Trophoblast cell (in vitro differentiated cells and primary cell): ENCODE results near the gene AMOTL1.

Experiments
- DNase-seq, 2 donors: peaks; one replicate each; pipeline ENCODE4 v3.0.0-alpha.2; 2016
- H2AFZ ChIP-seq: 2 replicates; pipeline ENCODE4 v1.6.1; 2013; ENCODE audit warnings: low read length, moderate library complexity, mild to moderate bottlenecking; ENCODE audit not compliant: insufficient read depth, poor library complexity
- H2AK5ac ChIP-seq: 2 replicates; pipeline ENCODE4 v1.6.1; 2013; ENCODE audit warnings: mild to moderate bottlenecking, low read length
- H2BK120ac ChIP-seq: 2 replicates; pipeline ENCODE4 v1.6.1; 2013; ENCODE audit warnings: low read length, mild to moderate bottlenecking, moderate library complexity; ENCODE audit not compliant: insufficient read depth, poor library complexity
- H2BK12ac ChIP-seq: 2 replicates; pipeline ENCODE4 v1.6.1; 2013; ENCODE audit warnings: mild to moderate bottlenecking, low read length, moderate library complexity
- H2BK5ac ChIP-seq: 2 replicates; pipeline ENCODE4 v1.6.1; 2013; ENCODE audit warnings: low read length, low read depth, moderate library complexity, mild to moderate bottlenecking; ENCODE audit not compliant: poor library complexity
- H3K14ac ChIP-seq: 2 replicates; pipeline ENCODE4 v1.6.1; 2013; ENCODE audit warnings: mild to moderate bottlenecking, low read length
- H3K18ac ChIP-seq: 2 replicates; pipeline ENCODE4 v1.6.1; 2013; ENCODE audit warnings: mild to moderate bottlenecking, low read length
- H3K23ac ChIP-seq: 2 replicates; pipeline ENCODE4 v1.6.1; 2013; ENCODE audit warnings: low read length
- H3K27ac ChIP-seq: 2 replicates; pipeline ENCODE4 v1.5.1; 2013; ENCODE audit warnings: low read depth, mild to moderate bottlenecking, inconsistent platforms, low read length, moderate library complexity
- H3K27me3 ChIP-seq: 2 replicates; pipeline ENCODE4 v1.6.1; 2013; ENCODE audit warnings: inconsistent platforms, mild to moderate bottlenecking, low read length, moderate library complexity; ENCODE audit not compliant: insufficient read depth
- H3K36me3 ChIP-seq, 2 experiments: 1 replicate in 1 of 2; 2 replicates in 1 of 2; pipeline ENCODE4 v1.6.1; 2013; ENCODE audit warnings: low read length in 2 of 2, mild to moderate bottlenecking in 2 of 2, moderate library complexity in 1 of 2; ENCODE audit not compliant: insufficient read depth in 2 of 2, control insufficient read depth in 1 of 2
- H3K4ac ChIP-seq: 2 replicates; pipeline ENCODE4 v1.6.1; 2013; ENCODE audit warnings: low read depth, mild to moderate bottlenecking, low read length, moderate library complexity
- H3K4me1 ChIP-seq, 2 experiments: 1 replicate in 1 of 2; 2 replicates in 1 of 2; pipeline ENCODE4 v1.6.1; 2013; ENCODE audit warnings: low read length in 2 of 2, mild to moderate bottlenecking in 2 of 2, moderate library complexity in 1 of 2; ENCODE audit not compliant: insufficient read depth in 2 of 2, control insufficient read depth in 1 of 2
- H3K4me2 ChIP-seq: 2 replicates; pipeline ENCODE4 v1.6.1; 2013; ENCODE audit warnings: inconsistent platforms, mild to moderate bottlenecking, low read length, moderate library complexity
- H3K4me3 ChIP-seq: 2 replicates; pipeline ENCODE4 v1.5.1; 2013; ENCODE audit warnings: mild to moderate bottlenecking, low read depth, low read length, inconsistent platforms
- H3K79me1 ChIP-seq: one replicate; pipeline ENCODE4 v1.6.1; 2013; ENCODE audit warnings: low read length
- H3K79me2 ChIP-seq: 2 replicates; pipeline ENCODE4 v1.6.1; 2013; ENCODE audit warnings: low read length, mild to moderate bottlenecking; ENCODE audit not compliant: control insufficient read depth, insufficient read depth, poor library complexity
- H3K9ac ChIP-seq: 2 replicates; pipeline ENCODE4 v1.6.1; 2013; ENCODE audit warnings: mild to moderate bottlenecking, low read length
- H3K9me3 ChIP-seq: 2 replicates; pipeline ENCODE4 v1.6.1; 2013; ENCODE audit warnings: low read depth, mild to moderate bottlenecking, control low read depth, inconsistent platforms, low read length; ENCODE audit not compliant: insufficient read depth
- H4K12ac ChIP-seq: 2 replicates; pipeline ENCODE4 v1.6.1; 2013; ENCODE audit warnings: low read depth, mild to moderate bottlenecking, low read length, moderate library complexity
- H4K8ac ChIP-seq: 2 replicates; pipeline ENCODE4 v1.6.1; 2013; ENCODE audit warnings: low read depth, mild to moderate bottlenecking, low read length, moderate library complexity
- H4K91ac ChIP-seq: one replicate; pipeline ENCODE4 v1.6.1; 2013; ENCODE audit warnings: low read depth, mild to moderate bottlenecking, low read length, moderate library complexity
- WGBS: extraction: QIAGEN DNeasy Blood & Tissue Kit; methylation state at CpG from one replicate; pipeline ENCODE4 v1.1.7; 2013; ENCODE audit warnings: missing lambda C conversion rate; ENCODE audit not compliant: insufficient read length, insufficient coverage; ENCODE audit errors: extremely low coverage; 5-methylcytosine and 5-hydroxymethylcytosine counted together

Gene AMOTL1

GRCh38 chr11:94880216-94880615 lies 112.1 kb downstream of the AMOTL1 start:
- no peak overlapping the region for H2BK5ac ChIP-seq
- no peak overlapping the region for H3K4me3 ChIP-seq
- WGBS = no CpG with 5 or more reads among the region's 4 CpGs
- no peak overlapping the region for H3K27ac ChIP-seq
- H2AK5ac ChIP-seq = no peak overlapping the region
- no peak overlapping the region for H2BK12ac ChIP-seq
- no peak overlapping the region for H3K9ac ChIP-seq
- peaks cover 15% of the 10 kb centered on the region for H3K79me1 ChIP-seq
- DNase-seq = peak; percentile 12 to 51
- no peak overlapping the region for H3K18ac ChIP-seq
- H3K14ac ChIP-seq = no peak overlapping the region
- no peak overlapping the region for H3K4ac ChIP-seq
- no peak overlapping the region for H2BK120ac ChIP-seq
- H2AFZ ChIP-seq = no peak overlapping the region
- H3K27me3 ChIP-seq = no peaks in the 10 kb centered on the region
- H3K4me1 ChIP-seq = peaks cover 20 to 25% of the 10 kb centered on the region in 2 experiments
- no peak overlapping the region for H4K91ac ChIP-seq
- no peaks in the 10 kb centered on the region for H3K79me2 ChIP-seq
- H3K23ac ChIP-seq = no peak overlapping the region
- no peak overlapping the region for H3K4me2 ChIP-seq
- peaks cover 33 to 56% of the 10 kb centered on the region in 2 experiments for H3K36me3 ChIP-seq
- no peak overlapping the region for H4K8ac ChIP-seq
- H4K12ac ChIP-seq = no peak overlapping the region
- peaks cover under 1% of the 10 kb centered on the region for H3K9me3 ChIP-seq

- peak overlapping the region; percentile 68 for H3K18ac ChIP-seq
- WGBS = no CpG with 5 or more reads among the region's 2 CpGs
Observed at GRCh38 chr11:94882931-94883330, 114.8 kb downstream of the AMOTL1 start.

GRCh38 chr11:94883878-94884277 lies 115.7 kb downstream of the AMOTL1 start:
- no peak overlapping the region for H3K27ac ChIP-seq
- H3K9ac ChIP-seq = no peak overlapping the region
- peaks cover 8% of the 10 kb centered on the region for H3K79me1 ChIP-seq
- no peak overlapping the region for H2BK120ac ChIP-seq
- H4K12ac ChIP-seq = no peak overlapping the region
- peaks cover 9% of the 10 kb centered on the region for H3K9me3 ChIP-seq
- no peak overlapping the region for H3K4ac ChIP-seq
- no peaks in the 10 kb centered on the region for H3K27me3 ChIP-seq
- H2AFZ ChIP-seq = no peak overlapping the region
- peaks cover 11 to 12% of the 10 kb centered on the region in 2 experiments for H3K4me1 ChIP-seq
- H2AK5ac ChIP-seq = no peak overlapping the region
- H4K8ac ChIP-seq = no peak overlapping the region
- DNase-seq = no peak
- no peak overlapping the region for H3K14ac ChIP-seq
- H3K4me3 ChIP-seq = no peak overlapping the region
- H2BK5ac ChIP-seq = no peak overlapping the region
- H3K36me3 ChIP-seq = peaks cover 26 to 54% of the 10 kb centered on the region in 2 experiments
- no peak overlapping the region for H4K91ac ChIP-seq
- H3K23ac ChIP-seq = no peak overlapping the region
- no peak overlapping the region for H2BK12ac ChIP-seq
- no peak overlapping the region for H3K4me2 ChIP-seq
- H3K18ac ChIP-seq = no peak overlapping the region
- H3K79me2 ChIP-seq = no peaks in the 10 kb centered on the region

More at GRCh38 chr11:94882931-94883330, 114.8 kb downstream of the AMOTL1 start:
- H2AFZ ChIP-seq = no peak overlapping the region
- no peak overlapping the region for H2AK5ac ChIP-seq
- peak overlapping the region; percentile 12 for H4K8ac ChIP-seq
- H3K36me3 ChIP-seq = peaks cover 26 to 55% of the 10 kb centered on the region in 2 experiments
- H2BK12ac ChIP-seq = peak overlapping the region; percentile 14
- H4K12ac ChIP-seq = no peak overlapping the region
- H2BK5ac ChIP-seq = peak overlapping the region; percentile 77
- peak overlapping the region; percentile 25 for H2BK120ac ChIP-seq
- peaks cover 9% of the 10 kb centered on the region for H3K9me3 ChIP-seq
- H4K91ac ChIP-seq = peak overlapping the region; percentile 50
- H3K23ac ChIP-seq = no peak overlapping the region
- DNase-seq = no peak
- H3K4me2 ChIP-seq = no peak overlapping the region
- H3K27me3 ChIP-seq = no peaks in the 10 kb centered on the region
- H3K27ac ChIP-seq = peak overlapping the region; percentile 76
- H3K79me1 ChIP-seq = peaks cover 8% of the 10 kb centered on the region
- H3K4ac ChIP-seq = peak overlapping the region; percentile 22
- H3K4me1 ChIP-seq = peaks cover 11 to 12% of the 10 kb centered on the region in 2 experiments
- no peaks in the 10 kb centered on the region for H3K79me2 ChIP-seq
- H3K4me3 ChIP-seq = no peak overlapping the region
- no peak overlapping the region for H3K9ac ChIP-seq
- peak overlapping the region; percentile 29 for H3K14ac ChIP-seq

- Histone ChIP-seq H4K12ac (no peak overlapping the region), H3K4me3 (no peak overlapping the region), H2BK5ac (no peak overlapping the region), H3K79me2 (no peaks in the 10 kb centered on the region), H3K18ac (no peak overlapping the region), H2AFZ (no peak overlapping the region), H3K79me1 (peaks cover 8% of the 10 kb centered on the region), H4K91ac (no peak overlapping the region), H4K8ac (no peak overlapping the region), H3K14ac (no peak overlapping the region), H3K9ac (no peak overlapping the region), H2AK5ac (no peak overlapping the region), H3K4me1 (peaks cover 11 to 12% of the 10 kb centered on the region in 2 experiments), H3K9me3 (peaks cover 9% of the 10 kb centered on the region), H3K27me3 (no peaks in the 10 kb centered on the region), H2BK12ac (no peak overlapping the region), H3K23ac (no peak overlapping the region), H3K36me3 (peaks cover 21 to 49% of the 10 kb centered on the region in 2 experiments), H3K4me2 (no peak overlapping the region), H3K4ac (no peak overlapping the region), H3K27ac (no peak overlapping the region), H2BK120ac (no peak overlapping the region)
- DNase-seq = no peak
- WGBS = no CpG with 5 or more reads among the region's 6 CpGs
Observed at GRCh38 chr11:94884376-94884775, 116.2 kb downstream of the AMOTL1 start.
